NB4 (cell line): Measurements from ENCODE around the gene SERTAD3.
A peak's percentile ranks its signal among the peaks of the same experiment; 100 is the strongest.

Experiments used
- CTCF ChIP-seq: IDR thresholded peaks from one replicate; pipeline ENCODE4 v1.5.1; 2012; ENCODE audit warnings: low read depth, low read length
- MAX ChIP-seq: IDR thresholded peaks from 2 replicates; pipeline ENCODE4 v1.6.1; 2011; ENCODE audit warnings: low read depth, low read length
- MYC ChIP-seq: IDR thresholded peaks from 2 replicates; pipeline ENCODE4 v1.6.1; 2011; ENCODE audit warnings: low read depth, low read length
- POLR2A ChIP-seq: IDR thresholded peaks from 2 replicates; pipeline ENCODE4 v1.6.1; 2011; ENCODE audit warnings: mild to moderate bottlenecking; ENCODE audit not compliant: insufficient read length; ENCODE audit errors: extremely low read depth

GRCh38 chr19:40466219-40466984 lies 22.3 kb upstream of the SERTAD3 start:
- TF ChIP-seq CTCF: no peak
- no peak for TF ChIP-seq POLR2A
- TF ChIP-seq MAX: peak; percentile 71
- TF ChIP-seq MYC: 0 out of 2 replicates have a peak, but pooled peaks have one; percentile 4
